ENCODE results near the gene SP1. TPM values are rescaled to one million over a fixed set of nuclear protein-coding genes. Genes with fewer than 3 reads are reported as not detected.
"Not testable (repeated sequence)": the region's sequence is repeated elsewhere in the genome, so short reads cannot be mapped to it uniquely, and the experiment has no call there.

The SP1 gene
- total RNA-seq, 1 donor from 2014 or later, result 69.5 TPM

GRCh38 chr12:53441040-53441833 is 61.3 kb downstream of the SP1 start, which contains the start of gene PRR13:
TSS of gene PRR13 (plus strand) at chr12:53441734. CDS start at chr12:53442715, 981 bp downstream.
- Mint-ChIP-seq H3K4me1 (ENCODE audit: unreplicated experiment) (peaks cover 31% of the 10 kb centered on the region), H3K27ac (ENCODE audit: unreplicated experiment) (peak within 1 kb of the TSS; percentile 94), H3K27me3 (ENCODE audit: unreplicated experiment) (peaks cover 5% of the 10 kb centered on the region), H3K36me3 (ENCODE audit: low read depth, unreplicated experiment) (peaks cover 4% of the 10 kb centered on the region), H3K9me3 (ENCODE audit: unreplicated experiment) (no peaks in the 10 kb centered on the region), H3K4me3 (ENCODE audit: unreplicated experiment) (peak within 1 kb of the TSS; percentile 95)
- TF ChIP-seq CTCF (IDR thresholded peaks at IDR 0.05; ENCODE audit: unreplicated experiment), result no peak
- peak; percentile 96 for DNase-seq (ENCODE audit: low spot score)

- no peak for TF ChIP-seq CTCF (IDR thresholded peaks at IDR 0.05; ENCODE audit: unreplicated experiment)
- Mint-ChIP-seq H3K27me3 (ENCODE audit: unreplicated experiment) (peaks cover 7% of the 10 kb centered on the region), H3K36me3 (ENCODE audit: low read depth, unreplicated experiment) (peaks cover 7% of the 10 kb centered on the region), H3K27ac (ENCODE audit: unreplicated experiment) (no peak overlapping the region), H3K9me3 (ENCODE audit: unreplicated experiment) (no peaks in the 10 kb centered on the region), H3K4me3 (ENCODE audit: unreplicated experiment) (no peak overlapping the region), H3K4me1 (ENCODE audit: unreplicated experiment) (peaks cover 31% of the 10 kb centered on the region)
- DNase-seq (ENCODE audit: low spot score), result no peak
Measured at GRCh38 chr12:53443955-53444354, 64.0 kb downstream of the SP1 start.

GRCh38 chr12:53444593-53445325 is 64.8 kb downstream of the SP1 start:
- not testable (repeated sequence) for H3K9me3 Mint-ChIP-seq (ENCODE audit: unreplicated experiment); H3K27me3 Mint-ChIP-seq (ENCODE audit: unreplicated experiment); H3K4me3 Mint-ChIP-seq (ENCODE audit: unreplicated experiment); DNase-seq (ENCODE audit: low spot score); H3K36me3 Mint-ChIP-seq (ENCODE audit: low read depth, unreplicated experiment); H3K27ac Mint-ChIP-seq (ENCODE audit: unreplicated experiment)
- H3K4me1 Mint-ChIP-seq (ENCODE audit: unreplicated experiment), result peaks cover 31% of the 10 kb centered on the region

GRCh38 chr12:53450936-53451335 is 71.0 kb downstream of the SP1 start:
- Mint-ChIP-seq H3K9me3 (ENCODE audit: unreplicated experiment) (no peaks in the 10 kb centered on the region), H3K4me1 (ENCODE audit: unreplicated experiment) (peaks cover 26% of the 10 kb centered on the region), H3K36me3 (ENCODE audit: low read depth, unreplicated experiment) (peaks cover 33% of the 10 kb centered on the region), H3K27me3 (ENCODE audit: unreplicated experiment) (peaks cover 12% of the 10 kb centered on the region), H3K27ac (ENCODE audit: unreplicated experiment) (peak overlapping the region; percentile 42), H3K4me3 (ENCODE audit: unreplicated experiment) (no peak overlapping the region)
- TF ChIP-seq CTCF (IDR thresholded peaks at IDR 0.05; ENCODE audit: unreplicated experiment), result no peak
- no peak for DNase-seq (ENCODE audit: low spot score)

- Mint-ChIP-seq H3K27ac (ENCODE audit: unreplicated experiment) (peak within 1 kb of the TSS; percentile 98), H3K4me3 (ENCODE audit: unreplicated experiment) (peak within 1 kb of the TSS; percentile 98), H3K4me1 (ENCODE audit: unreplicated experiment) (peaks cover 23% of the 10 kb centered on the region), H3K9me3 (ENCODE audit: unreplicated experiment) (no peaks in the 10 kb centered on the region), H3K27me3 (ENCODE audit: unreplicated experiment) (peaks cover 12% of the 10 kb centered on the region), H3K36me3 (ENCODE audit: low read depth, unreplicated experiment) (peaks cover 30% of the 10 kb centered on the region)
- peak; percentile 95 for DNase-seq (ENCODE audit: low spot score)
- TF ChIP-seq CTCF (IDR thresholded peaks at IDR 0.05; ENCODE audit: unreplicated experiment), result peak; percentile 86
Measured at GRCh38 chr12:53451661-53452158, 71.7 kb downstream of the SP1 start, which contains the start of gene PCBP2. TSS of gene PCBP2 (plus strand) at chr12:53452102. CDS start at chr12:53454801, 2,699 bp downstream.
